ENCODE data around the gene HOXD12. TPM values are rescaled to one million over a fixed set of nuclear protein-coding genes. Genes with fewer than 3 reads are reported as not detected.

Gene HOXD12
- total RNA-seq, 1 experiment from 2014 or later = 0.13 TPM

GRCh38 chr2:176102309-176102866, 2.8 kb downstream of the HOXD12 start:
- H3K36me3 ChIP-seq (ENCODE audit: control insufficient read depth, insufficient read depth, low read length) = no peaks in the 10 kb centered on the region
- H3K4me1 ChIP-seq (ENCODE audit: control insufficient read depth, insufficient read depth, low read length) = peaks cover 11% of the 10 kb centered on the region
- DNase-seq (ENCODE audit: low read depth, low spot score) = no peak
- ChIA-PET POLR2A (no interaction called here), CTCF (no interaction called here)
- no TSS peak for BruUV-seq (replicated peaks)
- in situ Hi-C loops (cut with HindIII; ENCODE audit: low pct_unique_long_range_greater_than_20kb, low sequenced_read_pairs) = no loop called here
- H3K4me3 ChIP-seq (ENCODE audit: low read depth in 2 of 2, low read length in 2 of 2) = no peak overlapping the region
- H3K9me3 ChIP-seq (ENCODE audit: control insufficient read depth, insufficient read depth, low read depth, low read length) = no peaks in the 10 kb centered on the region
- H3K27me3 ChIP-seq (ENCODE audit: control insufficient read depth, insufficient read depth, low read length) = peaks cover 3% of the 10 kb centered on the region
- no peak for ATAC-seq
- TF ChIP-seq SIN3A (IDR thresholded peaks at IDR 0.05; ENCODE audit: borderline replicate concordance, insufficient read depth, low read depth, low read length) = no peak
- H3K27ac ChIP-seq (ENCODE audit: low read length) = no peak overlapping the region
- intact Hi-C loops (cut with micrococcal nuclease; ENCODE audit: unreplicated experiment) = no loop called here

GRCh38 chr2:176103194-176103593, 3.6 kb downstream of the HOXD12 start:
- ChIA-PET POLR2A (interaction anchor here (0.6 kb wide), 1 partner anchor 327 kb away, joined by 4 read pairs; no protein-coding TSS in a partner anchor), CTCF (no interaction called here)
- no peak overlapping the region for H3K27ac ChIP-seq (ENCODE audit: low read length)
- no peak for DNase-seq (ENCODE audit: low read depth, low spot score)
- no peaks in the 10 kb centered on the region for H3K9me3 ChIP-seq (ENCODE audit: control insufficient read depth, insufficient read depth, low read depth, low read length)
- H3K36me3 ChIP-seq (ENCODE audit: control insufficient read depth, insufficient read depth, low read length) = no peaks in the 10 kb centered on the region
- in situ Hi-C loops (cut with HindIII; ENCODE audit: low pct_unique_long_range_greater_than_20kb, low sequenced_read_pairs) = no loop called here
- H3K27me3 ChIP-seq (ENCODE audit: control insufficient read depth, insufficient read depth, low read length) = peaks cover 3% of the 10 kb centered on the region
- no peak for ATAC-seq
- H3K4me1 ChIP-seq (ENCODE audit: control insufficient read depth, insufficient read depth, low read length) = peaks cover 8% of the 10 kb centered on the region
- intact Hi-C loops (cut with micrococcal nuclease; ENCODE audit: unreplicated experiment) = no loop called here
- no TSS peak for BruUV-seq (replicated peaks)
- TF ChIP-seq SIN3A (IDR thresholded peaks at IDR 0.05; ENCODE audit: borderline replicate concordance, insufficient read depth, low read depth, low read length) = no peak
- TF ChIP-seq POLR2AphosphoS5 (IDR thresholded peaks at IDR 0.05; ENCODE audit: low read depth, low read length) = no peak
- no peak for TF ChIP-seq REST (IDR thresholded peaks at IDR 0.05; ENCODE audit: insufficient read depth in 1 of 2, low read depth in 2 of 2, low read length in 1 of 2)
- TF ChIP-seq CTCF (IDR thresholded peaks at IDR 0.05) = no peak
- TF ChIP-seq TCF7L2 (IDR thresholded peaks at IDR 0.05; ENCODE audit: low read depth, low read length) = no peak
- no peak overlapping the region for H3K4me3 ChIP-seq (ENCODE audit: low read depth in 2 of 2, low read length in 2 of 2)

GRCh38 chr2:176103742-176104315, 4.2 kb downstream of the HOXD12 start:
- intact Hi-C loops (cut with micrococcal nuclease; ENCODE audit: unreplicated experiment) (no loop called here), in situ Hi-C loops (cut with HindIII; ENCODE audit: low pct_unique_long_range_greater_than_20kb, low sequenced_read_pairs) (no loop called here)
- Histone ChIP-seq H3K9me3 (ENCODE audit: control insufficient read depth, insufficient read depth, low read depth, low read length) (no peaks in the 10 kb centered on the region), H3K27ac (ENCODE audit: low read length) (no peak overlapping the region), H3K36me3 (ENCODE audit: control insufficient read depth, insufficient read depth, low read length) (no peaks in the 10 kb centered on the region), H3K4me1 (ENCODE audit: control insufficient read depth, insufficient read depth, low read length) (peaks cover 5% of the 10 kb centered on the region), H3K4me3 (ENCODE audit: low read depth in 2 of 2, low read length in 2 of 2) (no peak overlapping the region), H3K27me3 (ENCODE audit: control insufficient read depth, insufficient read depth, low read length) (peaks cover 2% of the 10 kb centered on the region)
- TF ChIP-seq SIN3A (IDR thresholded peaks at IDR 0.05; ENCODE audit: borderline replicate concordance, insufficient read depth, low read depth, low read length) (no peak), TCF7L2 (IDR thresholded peaks at IDR 0.05; ENCODE audit: low read depth, low read length) (no peak), CTCF (IDR thresholded peaks at IDR 0.05) (no peak), REST (IDR thresholded peaks at IDR 0.05; ENCODE audit: insufficient read depth in 1 of 2, low read depth in 2 of 2, low read length in 1 of 2) (no peak), POLR2AphosphoS5 (IDR thresholded peaks at IDR 0.05; ENCODE audit: low read depth, low read length) (no peak)
- POLR2A ChIA-PET = no interaction called here
- CTCF ChIA-PET = no interaction called here
- ATAC-seq (no peak), DNase-seq (ENCODE audit: low read depth, low spot score) (no peak)
- no TSS peak for BruUV-seq (replicated peaks)

Measured in Panc1 (cell line).